MCF 10A (cell line): ENCODE data around the gene LPIN1. TPM values are rescaled to one million over a fixed set of nuclear protein-coding genes. Genes with fewer than 3 reads are reported as not detected.
A peak's percentile ranks its signal among the peaks of the same experiment; 100 is the strongest.

Experiments
- BruUV-seq: library from RNA; stranded (reverse); fragments of 400-500 nt; replicated peaks from 2 replicates; lab custom pipeline; 2021; lab: Mats Ljungman, UMichigan
- CTCF ChIA-PET: fragments of 300-600 bp; sonication (Branson Sonifier 250); formaldehyde crosslinking; extraction: SDS; loops from one replicate; lab custom pipeline; 2021; ENCODE audit warnings: antibody characterized with exemption, inconsistent platforms; lab: Yijun Ruan, JAX
- POLR2A ChIA-PET: fragments of 300-600, 350-650 bp; sonication (Branson Sonifier 250); formaldehyde crosslinking; extraction: SDS; loops from one replicate; lab custom pipeline; 2020; ENCODE audit warnings: antibody characterized with exemption, inconsistent platforms; lab: Yijun Ruan, JAX
- DNase-seq: peaks from one replicate; pipeline ENCODE4 v3.0.0-alpha.2; 2018; ENCODE audit not compliant: unreplicated experiment
- H3K27ac Mint-ChIP-seq: one replicate; pipeline ENCODE4 v1.8.0; 2022; ENCODE audit warnings: mild to moderate bottlenecking, low read depth, mixed read lengths; ENCODE audit not compliant: unreplicated experiment
- H3K27me3 Mint-ChIP-seq: one replicate; pipeline ENCODE4 v1.8.0; 2022; ENCODE audit warnings: mixed read lengths; ENCODE audit not compliant: insufficient read depth, unreplicated experiment
- H3K36me3 Mint-ChIP-seq: one replicate; pipeline ENCODE4 v1.8.0; 2022; ENCODE audit warnings: mild to moderate bottlenecking, moderate library complexity, mixed read lengths; ENCODE audit not compliant: insufficient read depth, unreplicated experiment
- H3K4me1 Mint-ChIP-seq: one replicate; pipeline ENCODE4 v1.8.0; 2022; ENCODE audit warnings: mixed read lengths; ENCODE audit not compliant: insufficient read depth, unreplicated experiment
- H3K4me3 Mint-ChIP-seq: one replicate; pipeline ENCODE4 v1.8.0; 2022; ENCODE audit warnings: mild to moderate bottlenecking, moderate library complexity, mixed read lengths; ENCODE audit not compliant: unreplicated experiment
- H3K9me3 Mint-ChIP-seq: one replicate; pipeline ENCODE4 v1.8.0; 2022; ENCODE audit warnings: mixed read lengths; ENCODE audit not compliant: unreplicated experiment
- CTCF ChIP-seq: fragments of 200-600 bp; IDR thresholded peaks from one replicate; pipeline ENCODE4 v1.8.0; 2022; ENCODE audit warnings: antibody characterized with exemption, mild to moderate bottlenecking; ENCODE audit not compliant: unreplicated experiment
- intact Hi-C: fragments of 100-400 bp; cut with micrococcal nuclease; formaldehyde crosslinking; loops from 2 replicates; pipeline ENCODE4 v1.14.1; 2022
- total RNA-seq: library from RNA; stranded (reverse); gene quantifications from 2 replicates; pipeline ENCODE4 v1.2.3, GENCODE V29; 2022

Gene LPIN1
- total RNA-seq, 1 experiment from 2014 or later = 65.7 TPM

GRCh38 chr2:11742702-11743357 lies 3.6 kb upstream of the LPIN1 start:
- no TSS peak for BruUV-seq
- POLR2A ChIA-PET = interaction anchor here (6.9 kb wide), 1 partner anchor 47 kb away, joined by 67 read pairs; no protein-coding TSS in a partner anchor
- TF ChIP-seq CTCF = no peak
- peaks cover 5% of the 10 kb centered on the region for H3K36me3 Mint-ChIP-seq
- CTCF ChIA-PET = interaction anchor here (1.0 to 5.0 kb wide), 4 partner anchors 35 to 54 kb away, joined by 4 to 45 read pairs (median 6); no protein-coding TSS in a partner anchor
- no peaks in the 10 kb centered on the region for H3K9me3 Mint-ChIP-seq
- H3K4me1 Mint-ChIP-seq = peaks cover 31% of the 10 kb centered on the region
- peak overlapping the region; percentile 35 for H3K27ac Mint-ChIP-seq
- intact Hi-C loops = no loop called here
- H3K27me3 Mint-ChIP-seq = no peaks in the 10 kb centered on the region
- no peak for DNase-seq
- no peak overlapping the region for H3K4me3 Mint-ChIP-seq

- no peak for TF ChIP-seq CTCF
- no TSS peak for BruUV-seq
- Mint-ChIP-seq H3K27ac (peak overlapping the region; percentile 35), H3K4me3 (no peak overlapping the region), H3K9me3 (no peaks in the 10 kb centered on the region), H3K4me1 (peaks cover 34% of the 10 kb centered on the region), H3K36me3 (peaks cover 6% of the 10 kb centered on the region), H3K27me3 (no peaks in the 10 kb centered on the region)
- ChIA-PET POLR2A (interaction anchor here (0.6 to 6.9 kb wide), 12 partner anchors 8 to 713 kb away, joined by 3 to 67 read pairs (median 4); no protein-coding TSS in a partner anchor), CTCF (interaction anchor here (0.6 to 5.0 kb wide), 8 partner anchors 17 to 456 kb away, joined by 3 to 45 read pairs (median 4); no protein-coding TSS in a partner anchor)
- no peak for DNase-seq
- intact Hi-C loops = no loop called here
These were observed 3.1 kb upstream of the LPIN1 start for GRCh38 chr2:11743366-11743765.

DNA sequence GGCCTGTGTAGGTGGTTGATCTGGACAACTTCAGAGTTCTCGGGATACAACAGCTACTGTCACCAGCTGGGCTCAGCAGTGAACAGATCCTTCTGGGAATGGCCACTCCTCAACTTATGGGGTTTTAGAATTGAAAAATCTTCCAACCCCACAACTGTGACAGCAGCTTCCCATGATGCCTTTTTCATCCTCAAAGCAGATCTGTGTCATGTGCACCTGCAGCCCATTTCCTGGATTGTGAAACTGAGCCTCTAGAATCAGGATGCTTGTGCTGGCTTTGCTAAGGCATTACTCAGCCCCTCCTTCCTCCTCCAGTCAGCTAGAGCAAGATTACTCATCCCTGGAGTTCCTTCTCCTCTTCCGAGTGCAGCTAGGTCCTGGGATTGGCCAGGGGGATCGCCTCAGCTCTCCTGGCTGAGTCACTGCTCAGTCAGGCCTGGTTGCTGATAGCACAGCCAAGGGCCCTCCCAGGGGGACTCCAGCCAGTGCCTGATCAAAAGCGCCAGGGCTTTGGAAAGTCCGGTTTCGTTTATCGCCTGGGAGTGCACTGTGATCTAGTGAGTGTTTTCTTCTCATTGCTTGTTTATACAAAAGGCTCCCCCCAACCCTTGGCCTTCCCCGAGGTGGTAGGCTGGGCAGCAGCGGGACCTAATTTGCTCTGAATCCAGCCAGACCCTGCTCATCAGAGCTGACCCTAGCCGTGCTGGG lies 2.4 kb upstream of the LPIN1 start:
- no peak for TF ChIP-seq CTCF
- Mint-ChIP-seq H3K27me3 (no peaks in the 10 kb centered on the region), H3K4me1 (peaks cover 29% of the 10 kb centered on the region), H3K9me3 (no peaks in the 10 kb centered on the region), H3K36me3 (peaks cover 6% of the 10 kb centered on the region), H3K4me3 (peak overlapping the region; percentile 33), H3K27ac (peak overlapping the region; percentile 82)
- peak; percentile 99 for DNase-seq
- CTCF ChIA-PET = interaction anchor here (0.6 to 5.0 kb wide), 19 partner anchors 10 to 456 kb away, joined by 3 to 45 read pairs (median 4); no protein-coding TSS in a partner anchor
- no TSS peak for BruUV-seq
- intact Hi-C loops = loop anchor here (2.0 kb wide), 1 partner anchor 55 kb away; no protein-coding TSS in a partner anchor
- POLR2A ChIA-PET = interaction anchor here (0.5 to 6.9 kb wide), 16 partner anchors 8 to 1184 kb away, joined by 3 to 67 read pairs (median 4); no protein-coding TSS in a partner anchor
